Trophoblast cell (in vitro differentiated cells and primary cell): ENCODE results near the gene CAPN14.

Experiments used
- DNase-seq, 2 donors: peaks; one replicate each; pipeline ENCODE4 v3.0.0-alpha.2; 2016
- H2AFZ ChIP-seq: 2 replicates; pipeline ENCODE4 v1.6.1; 2013; ENCODE audit warnings: low read length, moderate library complexity, mild to moderate bottlenecking; ENCODE audit not compliant: insufficient read depth, poor library complexity
- H2AK5ac ChIP-seq: 2 replicates; pipeline ENCODE4 v1.6.1; 2013; ENCODE audit warnings: mild to moderate bottlenecking, low read length
- H2BK120ac ChIP-seq: 2 replicates; pipeline ENCODE4 v1.6.1; 2013; ENCODE audit warnings: low read length, mild to moderate bottlenecking, moderate library complexity; ENCODE audit not compliant: insufficient read depth, poor library complexity
- H2BK12ac ChIP-seq: 2 replicates; pipeline ENCODE4 v1.6.1; 2013; ENCODE audit warnings: mild to moderate bottlenecking, low read length, moderate library complexity
- H2BK5ac ChIP-seq: 2 replicates; pipeline ENCODE4 v1.6.1; 2013; ENCODE audit warnings: low read length, low read depth, moderate library complexity, mild to moderate bottlenecking; ENCODE audit not compliant: poor library complexity
- H3K14ac ChIP-seq: 2 replicates; pipeline ENCODE4 v1.6.1; 2013; ENCODE audit warnings: mild to moderate bottlenecking, low read length
- H3K18ac ChIP-seq: 2 replicates; pipeline ENCODE4 v1.6.1; 2013; ENCODE audit warnings: mild to moderate bottlenecking, low read length
- H3K23ac ChIP-seq: 2 replicates; pipeline ENCODE4 v1.6.1; 2013; ENCODE audit warnings: low read length
- H3K27ac ChIP-seq: 2 replicates; pipeline ENCODE4 v1.5.1; 2013; ENCODE audit warnings: low read depth, mild to moderate bottlenecking, inconsistent platforms, low read length, moderate library complexity
- H3K27me3 ChIP-seq: 2 replicates; pipeline ENCODE4 v1.6.1; 2013; ENCODE audit warnings: inconsistent platforms, mild to moderate bottlenecking, low read length, moderate library complexity; ENCODE audit not compliant: insufficient read depth
- H3K36me3 ChIP-seq, 2 experiments: 1 replicate in 1 of 2; 2 replicates in 1 of 2; pipeline ENCODE4 v1.6.1; 2013; ENCODE audit warnings: low read length in 2 of 2, mild to moderate bottlenecking in 2 of 2, moderate library complexity in 1 of 2; ENCODE audit not compliant: insufficient read depth in 2 of 2, control insufficient read depth in 1 of 2
- H3K4ac ChIP-seq: 2 replicates; pipeline ENCODE4 v1.6.1; 2013; ENCODE audit warnings: low read depth, mild to moderate bottlenecking, low read length, moderate library complexity
- H3K4me1 ChIP-seq, 2 experiments: 1 replicate in 1 of 2; 2 replicates in 1 of 2; pipeline ENCODE4 v1.6.1; 2013; ENCODE audit warnings: low read length in 2 of 2, mild to moderate bottlenecking in 2 of 2, moderate library complexity in 1 of 2; ENCODE audit not compliant: insufficient read depth in 2 of 2, control insufficient read depth in 1 of 2
- H3K4me2 ChIP-seq: 2 replicates; pipeline ENCODE4 v1.6.1; 2013; ENCODE audit warnings: inconsistent platforms, mild to moderate bottlenecking, low read length, moderate library complexity
- H3K4me3 ChIP-seq: 2 replicates; pipeline ENCODE4 v1.5.1; 2013; ENCODE audit warnings: mild to moderate bottlenecking, low read depth, low read length, inconsistent platforms
- H3K79me1 ChIP-seq: one replicate; pipeline ENCODE4 v1.6.1; 2013; ENCODE audit warnings: low read length
- H3K79me2 ChIP-seq: 2 replicates; pipeline ENCODE4 v1.6.1; 2013; ENCODE audit warnings: low read length, mild to moderate bottlenecking; ENCODE audit not compliant: control insufficient read depth, insufficient read depth, poor library complexity
- H3K9ac ChIP-seq: 2 replicates; pipeline ENCODE4 v1.6.1; 2013; ENCODE audit warnings: mild to moderate bottlenecking, low read length
- H3K9me3 ChIP-seq: 2 replicates; pipeline ENCODE4 v1.6.1; 2013; ENCODE audit warnings: low read depth, mild to moderate bottlenecking, control low read depth, inconsistent platforms, low read length; ENCODE audit not compliant: insufficient read depth
- H4K12ac ChIP-seq: 2 replicates; pipeline ENCODE4 v1.6.1; 2013; ENCODE audit warnings: low read depth, mild to moderate bottlenecking, low read length, moderate library complexity
- H4K8ac ChIP-seq: 2 replicates; pipeline ENCODE4 v1.6.1; 2013; ENCODE audit warnings: low read depth, mild to moderate bottlenecking, low read length, moderate library complexity
- H4K91ac ChIP-seq: one replicate; pipeline ENCODE4 v1.6.1; 2013; ENCODE audit warnings: low read depth, mild to moderate bottlenecking, low read length, moderate library complexity
- WGBS: extraction: QIAGEN DNeasy Blood & Tissue Kit; methylation state at CpG from one replicate; pipeline ENCODE4 v1.1.7; 2013; ENCODE audit warnings: missing lambda C conversion rate; ENCODE audit not compliant: insufficient read length, insufficient coverage; ENCODE audit errors: extremely low coverage; 5-methylcytosine and 5-hydroxymethylcytosine counted together

Gene CAPN14

DNA sequence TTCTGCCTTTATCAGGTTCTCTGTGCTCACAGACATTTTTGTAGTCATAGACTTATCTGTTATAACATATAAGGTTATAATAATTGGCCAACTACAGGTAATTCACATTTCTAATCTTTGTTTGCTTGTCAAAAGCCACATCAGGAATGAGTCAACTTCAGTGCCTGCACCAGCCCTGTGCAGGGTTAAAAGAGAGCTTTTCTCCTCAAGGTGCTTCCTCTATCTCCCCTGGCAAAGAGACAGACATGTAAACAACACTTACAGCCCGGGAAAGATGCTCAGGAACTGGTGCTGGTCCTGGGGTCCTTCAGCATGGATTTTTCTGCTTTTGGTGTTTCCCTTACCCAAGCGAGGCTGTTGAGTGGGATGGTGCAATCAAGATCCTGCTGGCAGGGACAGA is 9.0 kb upstream of the CAPN14 start:
- H3K79me2 ChIP-seq: peaks cover 2% of the 10 kb centered on the region
- DNase-seq: no peak
- H3K18ac ChIP-seq: no peak overlapping the region
- no peak overlapping the region for H2AK5ac ChIP-seq
- peaks cover 0 to 7% of the 10 kb centered on the region in 2 experiments for H3K4me1 ChIP-seq
- H2BK5ac ChIP-seq: no peak overlapping the region
- no peak overlapping the region for H4K8ac ChIP-seq
- H4K12ac ChIP-seq: no peak overlapping the region
- H4K91ac ChIP-seq: no peak overlapping the region
- no peak overlapping the region for H2BK120ac ChIP-seq
- H3K9me3 ChIP-seq: no peaks in the 10 kb centered on the region
- WGBS: no CpG with 5 or more reads among the region's 2 CpGs
- H3K9ac ChIP-seq: no peak overlapping the region
- no peak overlapping the region for H3K14ac ChIP-seq
- no peak overlapping the region for H3K4me3 ChIP-seq
- no peaks in the 10 kb centered on the region for H3K36me3 ChIP-seq
- H3K27ac ChIP-seq: no peak overlapping the region
- no peak overlapping the region for H2AFZ ChIP-seq
- H3K79me1 ChIP-seq: peaks cover 6% of the 10 kb centered on the region
- H2BK12ac ChIP-seq: no peak overlapping the region
- H3K27me3 ChIP-seq: no peaks in the 10 kb centered on the region
- no peak overlapping the region for H3K4me2 ChIP-seq
- H3K23ac ChIP-seq: no peak overlapping the region
- no peak overlapping the region for H3K4ac ChIP-seq

DNA sequence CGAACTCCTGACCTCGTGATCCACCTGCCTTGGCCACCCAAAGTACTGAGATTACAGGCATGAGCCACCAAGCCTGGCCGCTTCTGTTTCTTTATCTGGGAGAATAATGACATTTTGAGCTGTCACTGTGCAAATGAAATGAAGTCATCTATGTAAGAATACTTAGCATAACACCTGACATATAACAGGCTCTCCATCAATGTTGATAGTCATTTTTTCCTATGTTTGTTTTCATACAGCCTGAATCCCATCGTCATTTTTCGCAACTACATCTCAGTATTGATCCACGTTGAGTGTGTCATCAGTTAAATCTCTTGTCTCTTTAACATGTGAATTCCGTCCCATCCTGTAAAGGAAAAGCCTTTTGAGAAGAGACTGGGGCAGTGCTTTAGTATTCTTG is 6.4 kb upstream of the CAPN14 start:
- no peaks in the 10 kb centered on the region for H3K9me3 ChIP-seq
- H3K79me2 ChIP-seq: peaks cover 2% of the 10 kb centered on the region
- no peak overlapping the region for H3K4me2 ChIP-seq
- H3K23ac ChIP-seq: no peak overlapping the region
- peaks cover 0 to 14% of the 10 kb centered on the region in 2 experiments for H3K4me1 ChIP-seq
- no peak overlapping the region for H3K14ac ChIP-seq
- DNase-seq: no peak
- H3K27me3 ChIP-seq: no peaks in the 10 kb centered on the region
- no peak overlapping the region for H2BK120ac ChIP-seq
- no peak overlapping the region for H3K9ac ChIP-seq
- H4K91ac ChIP-seq: no peak overlapping the region
- H4K8ac ChIP-seq: no peak overlapping the region
- no peak overlapping the region for H4K12ac ChIP-seq
- H3K18ac ChIP-seq: no peak overlapping the region
- H3K79me1 ChIP-seq: peaks cover 6% of the 10 kb centered on the region
- WGBS: no CpG with 5 or more reads among the region's 7 CpGs
- H3K4ac ChIP-seq: no peak overlapping the region
- H2BK5ac ChIP-seq: no peak overlapping the region
- no peak overlapping the region for H3K27ac ChIP-seq
- no peaks in the 10 kb centered on the region for H3K36me3 ChIP-seq
- no peak overlapping the region for H2BK12ac ChIP-seq
- H2AK5ac ChIP-seq: no peak overlapping the region
- H3K4me3 ChIP-seq: no peak overlapping the region
- H2AFZ ChIP-seq: no peak overlapping the region

DNA sequence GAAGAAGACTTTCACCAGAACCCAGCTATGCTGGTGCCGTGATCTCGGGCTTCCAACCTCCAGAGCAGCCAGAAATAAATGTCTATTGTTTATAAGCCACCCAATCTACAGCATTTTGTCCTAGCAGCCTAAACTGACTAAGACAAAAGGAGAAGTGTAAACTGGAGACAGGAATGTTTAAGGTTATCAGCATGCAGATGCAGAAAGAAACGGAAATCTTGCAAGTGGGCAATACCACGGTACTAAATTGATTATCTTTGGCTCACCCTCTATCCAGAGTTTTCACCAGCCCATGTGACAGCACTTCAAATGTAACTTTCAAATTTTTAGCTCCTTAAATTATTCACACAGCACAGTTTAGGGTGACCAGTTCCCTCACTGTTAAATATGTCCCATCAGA is 5.7 kb upstream of the CAPN14 start:
- Histone ChIP-seq H2BK5ac (no peak overlapping the region), H3K27me3 (no peaks in the 10 kb centered on the region), H3K4ac (no peak overlapping the region), H2BK12ac (no peak overlapping the region), H3K23ac (no peak overlapping the region), H4K8ac (no peak overlapping the region), H3K27ac (no peak overlapping the region), H2AFZ (no peak overlapping the region), H3K4me3 (no peak overlapping the region), H3K79me2 (peaks cover 2% of the 10 kb centered on the region), H3K36me3 (no peaks in the 10 kb centered on the region), H4K91ac (no peak overlapping the region), H2AK5ac (no peak overlapping the region), H3K9me3 (no peaks in the 10 kb centered on the region), H2BK120ac (no peak overlapping the region), H3K14ac (no peak overlapping the region), H3K4me1 (peaks cover 0 to 15% of the 10 kb centered on the region in 2 experiments), H3K4me2 (no peak overlapping the region), H3K9ac (no peak overlapping the region), H3K79me1 (peaks cover 4% of the 10 kb centered on the region), H4K12ac (no peak overlapping the region), H3K18ac (no peak overlapping the region)
- DNase-seq: no peak
- WGBS: no CpG with 5 or more reads among the region's 4 CpGs

DNA sequence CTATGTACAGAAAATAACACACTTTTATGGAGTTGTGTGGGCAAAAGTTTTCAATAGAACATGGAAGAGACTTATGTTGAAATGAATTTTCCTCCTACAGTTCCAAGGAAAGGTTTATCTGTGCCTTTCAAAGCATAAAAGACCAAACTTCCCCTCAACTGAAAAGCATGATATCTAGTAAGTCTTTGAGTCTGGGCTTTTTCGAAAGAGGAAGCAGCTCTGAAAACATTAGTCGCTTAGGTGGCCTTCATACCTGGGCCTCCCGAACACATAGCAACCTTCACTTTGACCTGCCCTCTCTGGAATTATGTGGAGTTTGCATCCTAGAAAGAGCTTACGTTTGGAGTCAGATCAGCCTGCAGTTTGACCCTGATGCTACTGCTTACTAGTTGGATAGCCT is 4.8 kb upstream of the CAPN14 start:
- no peaks in the 10 kb centered on the region for H3K36me3 ChIP-seq
- H3K18ac ChIP-seq: no peak overlapping the region
- no peak overlapping the region for H4K8ac ChIP-seq
- no peak overlapping the region for H3K14ac ChIP-seq
- H3K9ac ChIP-seq: no peak overlapping the region
- no peak overlapping the region for H3K4me3 ChIP-seq
- no peak overlapping the region for H4K91ac ChIP-seq
- DNase-seq: no peak
- no peak overlapping the region for H2AK5ac ChIP-seq
- H3K79me2 ChIP-seq: peaks cover 2% of the 10 kb centered on the region
- H4K12ac ChIP-seq: no peak overlapping the region
- H3K4me2 ChIP-seq: no peak overlapping the region
- H2BK120ac ChIP-seq: no peak overlapping the region
- no peak overlapping the region for H2BK12ac ChIP-seq
- H2AFZ ChIP-seq: no peak overlapping the region
- H3K79me1 ChIP-seq: no peaks in the 10 kb centered on the region
- no peak overlapping the region for H3K23ac ChIP-seq
- WGBS: no CpG with 5 or more reads among the region's 4 CpGs
- H2BK5ac ChIP-seq: no peak overlapping the region
- H3K27me3 ChIP-seq: no peaks in the 10 kb centered on the region
- peaks cover 0 to 18% of the 10 kb centered on the region in 2 experiments for H3K4me1 ChIP-seq
- no peaks in the 10 kb centered on the region for H3K9me3 ChIP-seq
- no peak overlapping the region for H3K27ac ChIP-seq
- no peak overlapping the region for H3K4ac ChIP-seq
